HepG2 (cell line): ENCODE data around the gene CDK2. TPM values are rescaled to one million over a fixed set of nuclear protein-coding genes. Genes with fewer than 3 reads are reported as not detected.

Source experiments
- CBX1 ChIP-seq: IDR thresholded peaks from one replicate; pipeline ENCODE4 v1.6.1; 2016; ENCODE audit warnings: antibody characterized with exemption, low read depth
- KLF12 ChIP-seq: sonication (generic); formaldehyde crosslinking; IDR thresholded peaks from 2 replicates; pipeline ENCODE4 v1.4.0; 2020; ENCODE audit warnings: missing genetic modification reagents, borderline replicate concordance
- MAFG ChIP-seq: sonication (generic); formaldehyde crosslinking; IDR thresholded peaks from 2 replicates; pipeline ENCODE4 v1.5.1; 2020; ENCODE audit warnings: mild to moderate bottlenecking, missing genetic modification reagents
- SNAI1 ChIP-seq: sonication (generic); formaldehyde crosslinking; IDR thresholded peaks from 2 replicates; pipeline ENCODE4 v1.5.0; 2020; ENCODE audit warnings: mild to moderate bottlenecking, missing genetic modification reagents, borderline replicate concordance
- ZBTB7B ChIP-seq: sonication (generic); formaldehyde crosslinking; IDR thresholded peaks from 2 replicates; pipeline ENCODE4 v1.4.0; 2020; ENCODE audit warnings: missing genetic modification reagents
- ZNF230 ChIP-seq: sonication (generic); formaldehyde crosslinking; IDR thresholded peaks from 2 replicates; pipeline ENCODE4 v1.4.0; 2020; ENCODE audit warnings: mild to moderate bottlenecking, missing genetic modification reagents
- ZNF292 ChIP-seq: sonication (generic); formaldehyde crosslinking; IDR thresholded peaks from 2 replicates; pipeline ENCODE4 v1.8.1; 2022; ENCODE audit warnings: mild to moderate bottlenecking, low read depth, missing genetic modification reagents, borderline replicate concordance
- ZNF354B ChIP-seq: sonication (generic); formaldehyde crosslinking; IDR thresholded peaks from 2 replicates; pipeline ENCODE4 v1.8.0; 2022; ENCODE audit warnings: mild to moderate bottlenecking, missing genetic modification reagents
- ZNF432 ChIP-seq: sonication (generic); formaldehyde crosslinking; IDR thresholded peaks from 2 replicates; pipeline ENCODE4 v1.5.0; 2020; ENCODE audit warnings: missing genetic modification reagents, mild to moderate bottlenecking, borderline replicate concordance
- ZNF816 ChIP-seq: sonication (generic); formaldehyde crosslinking; IDR thresholded peaks from 2 replicates; pipeline ENCODE4 v1.8.0; 2022; ENCODE audit warnings: missing genetic modification reagents, mild to moderate bottlenecking, borderline replicate concordance
- polyA plus RNA-seq, 8 experiments: library from polyadenylated mRNA; depleted of rRNA in 3 of 8; stranded (reverse) in 7 of 8; unstranded in 1 of 8; fragments of >200 nt; fragmentation: Illumina TruSeq in 4 of 8; extraction: Trizol in 4 of 8; gene quantifications; 2 replicates each; pipeline versions ENCODE4 v1.2.1 to v1.2.3, GENCODE V29; 2011 to 2016; ENCODE audit warnings: low read depth in 4 of 8, missing spikeins in 1 of 8, mixed read lengths in 1 of 8; ENCODE audit not compliant: insufficient read depth in 1 of 8
- total RNA-seq, 5 experiments: library from RNA; depleted of rRNA; stranded (reverse); fragments of >200 nt; fragmentation: Illumina TruSeq; extraction: Trizol; gene quantifications; 2 replicates each; pipeline ENCODE4 v1.2.3, GENCODE V29; 2016; ENCODE audit warnings: low read depth in 1 of 5
- TF ChIP-seq, protein P1 (sequence below): sonication (generic); formaldehyde crosslinking; IDR thresholded peaks from 2 replicates; pipeline ENCODE4 v1.4.0; 2020; ENCODE audit warnings: missing genetic modification reagents, mild to moderate bottlenecking, borderline replicate concordance
- TF ChIP-seq, protein P2 (sequence below): sonication (generic); formaldehyde crosslinking; IDR thresholded peaks from 2 replicates; pipeline ENCODE4 v1.8.1; 2023; ENCODE audit warnings: missing genetic modification reagents, inconsistent platforms, borderline replicate concordance
- TF ChIP-seq, protein P3 (sequence below): sonication (generic); formaldehyde crosslinking; IDR thresholded peaks from 2 replicates; pipeline ENCODE4 v1.4.0; 2020; ENCODE audit warnings: missing genetic modification reagents, borderline replicate concordance
- TF ChIP-seq, protein P4 (sequence below): sonication (generic); formaldehyde crosslinking; IDR thresholded peaks from 2 replicates; pipeline ENCODE4 v1.5.1; 2020; ENCODE audit warnings: missing genetic modification reagents, mild to moderate bottlenecking, borderline replicate concordance
- TF ChIP-seq, protein P5 (sequence below): sonication (generic); formaldehyde crosslinking; IDR thresholded peaks from 2 replicates; pipeline ENCODE4 v1.4.0; 2020; ENCODE audit warnings: mild to moderate bottlenecking, missing genetic modification reagents
- TF ChIP-seq, protein P6 (sequence below): conservative IDR thresholded peaks from 2 replicates; pipeline ENCODE4 v1.6.1; 2018; ENCODE audit warnings: missing genetic modification reagents

Gene CDK2
- total and polyA plus RNA-seq, 2 of the 13 experiments (the other 11 are each of a cell fraction or from before 2014, with no cell fraction given): 47.5 to 52.6 TPM

DNA sequence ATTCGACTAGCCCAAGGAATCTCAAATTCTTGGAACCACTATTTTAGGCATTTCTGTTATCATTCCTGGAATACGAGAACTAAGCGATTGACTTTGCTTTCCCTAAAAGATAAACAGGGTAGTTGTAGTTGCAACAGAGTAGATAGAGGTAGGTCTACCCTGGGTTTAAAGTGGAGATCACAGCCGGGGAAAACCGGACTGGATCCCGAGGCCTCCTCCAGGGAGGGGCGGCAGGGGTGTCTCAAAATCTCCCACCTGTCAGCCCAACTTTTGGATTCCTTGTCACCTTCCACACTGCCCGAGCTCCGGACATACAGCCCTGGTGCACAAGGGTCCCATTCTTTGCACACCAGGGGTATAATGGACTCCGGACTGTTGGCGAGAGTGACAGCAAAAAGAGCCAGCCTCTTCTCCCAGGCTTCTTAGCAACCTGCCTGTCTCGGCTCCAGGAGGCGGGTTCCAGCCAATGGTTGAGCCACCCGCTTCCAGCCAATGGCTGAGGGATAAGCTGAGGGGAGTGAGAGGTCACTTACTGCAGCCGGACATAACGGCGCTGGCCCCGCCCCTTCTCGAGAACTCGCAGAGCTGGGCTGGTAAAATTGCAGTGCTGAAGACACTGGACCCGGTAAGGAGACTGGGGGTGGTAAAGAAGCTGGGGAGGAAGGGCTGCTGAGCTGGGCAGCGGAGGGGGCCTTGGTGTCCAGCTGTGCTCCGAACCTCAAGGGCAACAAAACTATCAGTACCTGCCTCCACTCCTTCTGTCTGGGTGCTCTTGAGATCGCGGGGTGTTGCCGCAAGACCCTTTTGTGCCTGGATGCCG is 30.3 kb downstream of the CDK2 start, which contains the start of gene SUOX (continued):
- TF ChIP-seq ZNF292 (CRISPR knock-in tag) (peak; percentile 70; the same call in 1 of the 2 replicates), ZNF816 (CRISPR knock-in tag) (no peak), KLF12 (no peak; the same call in 1 of the 2 replicates), ZNF230 (0 out of 2 replicates have a peak, but pooled peaks have one; percentile 65), MAFG (no peak), SNAI1 (CRISPR knock-in tag) (no peak), ZNF354B (CRISPR knock-in tag) (no peak), CBX1 (no peak), ZNF432 (CRISPR knock-in tag) (no peak), ZBTB7B (peak; percentile 41; the same call in 1 of the 2 replicates)
- TF ChIP-seq, protein P1, sequence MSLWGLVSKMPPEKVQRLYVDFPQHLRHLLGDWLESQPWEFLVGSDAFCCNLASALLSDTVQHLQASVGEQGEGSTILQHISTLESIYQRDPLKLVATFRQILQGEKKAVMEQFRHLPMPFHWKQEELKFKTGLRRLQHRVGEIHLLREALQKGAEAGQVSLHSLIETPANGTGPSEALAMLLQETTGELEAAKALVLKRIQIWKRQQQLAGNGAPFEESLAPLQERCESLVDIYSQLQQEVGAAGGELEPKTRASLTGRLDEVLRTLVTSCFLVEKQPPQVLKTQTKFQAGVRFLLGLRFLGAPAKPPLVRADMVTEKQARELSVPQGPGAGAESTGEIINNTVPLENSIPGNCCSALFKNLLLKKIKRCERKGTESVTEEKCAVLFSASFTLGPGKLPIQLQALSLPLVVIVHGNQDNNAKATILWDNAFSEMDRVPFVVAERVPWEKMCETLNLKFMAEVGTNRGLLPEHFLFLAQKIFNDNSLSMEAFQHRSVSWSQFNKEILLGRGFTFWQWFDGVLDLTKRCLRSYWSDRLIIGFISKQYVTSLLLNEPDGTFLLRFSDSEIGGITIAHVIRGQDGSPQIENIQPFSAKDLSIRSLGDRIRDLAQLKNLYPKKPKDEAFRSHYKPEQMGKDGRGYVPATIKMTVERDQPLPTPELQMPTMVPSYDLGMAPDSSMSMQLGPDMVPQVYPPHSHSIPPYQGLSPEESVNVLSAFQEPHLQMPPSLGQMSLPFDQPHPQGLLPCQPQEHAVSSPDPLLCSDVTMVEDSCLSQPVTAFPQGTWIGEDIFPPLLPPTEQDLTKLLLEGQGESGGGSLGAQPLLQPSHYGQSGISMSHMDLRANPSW (CRISPR knock-in tag): no peak
- TF ChIP-seq, protein P2, sequence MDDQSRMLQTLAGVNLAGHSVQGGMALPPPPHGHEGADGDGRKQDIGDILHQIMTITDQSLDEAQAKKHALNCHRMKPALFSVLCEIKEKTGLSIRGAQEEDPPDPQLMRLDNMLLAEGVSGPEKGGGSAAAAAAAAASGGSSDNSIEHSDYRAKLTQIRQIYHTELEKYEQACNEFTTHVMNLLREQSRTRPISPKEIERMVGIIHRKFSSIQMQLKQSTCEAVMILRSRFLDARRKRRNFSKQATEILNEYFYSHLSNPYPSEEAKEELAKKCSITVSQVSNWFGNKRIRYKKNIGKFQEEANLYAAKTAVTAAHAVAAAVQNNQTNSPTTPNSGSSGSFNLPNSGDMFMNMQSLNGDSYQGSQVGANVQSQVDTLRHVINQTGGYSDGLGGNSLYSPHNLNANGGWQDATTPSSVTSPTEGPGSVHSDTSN (CRISPR knock-in tag): no peak
- TF ChIP-seq, protein P3, sequence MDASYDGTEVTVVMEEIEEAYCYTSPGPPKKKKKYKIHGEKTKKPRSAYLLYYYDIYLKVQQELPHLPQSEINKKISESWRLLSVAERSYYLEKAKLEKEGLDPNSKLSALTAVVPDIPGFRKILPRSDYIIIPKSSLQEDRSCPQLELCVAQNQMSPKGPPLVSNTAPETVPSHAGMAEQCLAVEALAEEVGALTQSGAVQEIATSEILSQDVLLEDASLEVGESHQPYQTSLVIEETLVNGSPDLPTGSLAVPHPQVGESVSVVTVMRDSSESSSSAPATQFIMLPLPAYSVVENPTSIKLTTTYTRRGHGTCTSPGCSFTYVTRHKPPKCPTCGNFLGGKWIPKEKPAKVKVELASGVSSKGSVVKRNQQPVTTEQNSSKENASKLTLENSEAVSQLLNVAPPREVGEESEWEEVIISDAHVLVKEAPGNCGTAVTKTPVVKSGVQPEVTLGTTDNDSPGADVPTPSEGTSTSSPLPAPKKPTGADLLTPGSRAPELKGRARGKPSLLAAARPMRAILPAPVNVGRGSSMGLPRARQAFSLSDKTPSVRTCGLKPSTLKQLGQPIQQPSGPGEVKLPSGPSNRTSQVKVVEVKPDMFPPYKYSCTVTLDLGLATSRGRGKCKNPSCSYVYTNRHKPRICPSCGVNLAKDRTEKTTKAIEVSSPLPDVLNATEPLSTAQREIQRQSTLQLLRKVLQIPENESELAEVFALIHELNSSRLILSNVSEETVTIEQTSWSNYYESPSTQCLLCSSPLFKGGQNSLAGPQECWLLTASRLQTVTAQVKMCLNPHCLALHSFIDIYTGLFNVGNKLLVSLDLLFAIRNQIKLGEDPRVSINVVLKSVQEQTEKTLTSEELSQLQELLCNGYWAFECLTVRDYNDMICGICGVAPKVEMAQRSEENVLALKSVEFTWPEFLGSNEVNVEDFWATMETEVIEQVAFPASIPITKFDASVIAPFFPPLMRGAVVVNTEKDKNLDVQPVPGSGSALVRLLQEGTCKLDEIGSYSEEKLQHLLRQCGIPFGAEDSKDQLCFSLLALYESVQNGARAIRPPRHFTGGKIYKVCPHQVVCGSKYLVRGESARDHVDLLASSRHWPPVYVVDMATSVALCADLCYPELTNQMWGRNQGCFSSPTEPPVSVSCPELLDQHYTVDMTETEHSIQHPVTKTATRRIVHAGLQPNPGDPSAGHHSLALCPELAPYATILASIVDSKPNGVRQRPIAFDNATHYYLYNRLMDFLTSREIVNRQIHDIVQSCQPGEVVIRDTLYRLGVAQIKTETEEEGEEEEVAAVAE (CRISPR knock-in tag): peak; percentile 95
- TF ChIP-seq, protein P4, sequence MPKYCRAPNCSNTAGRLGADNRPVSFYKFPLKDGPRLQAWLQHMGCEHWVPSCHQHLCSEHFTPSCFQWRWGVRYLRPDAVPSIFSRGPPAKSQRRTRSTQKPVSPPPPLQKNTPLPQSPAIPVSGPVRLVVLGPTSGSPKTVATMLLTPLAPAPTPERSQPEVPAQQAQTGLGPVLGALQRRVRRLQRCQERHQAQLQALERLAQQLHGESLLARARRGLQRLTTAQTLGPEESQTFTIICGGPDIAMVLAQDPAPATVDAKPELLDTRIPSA: no peak
- TF ChIP-seq, protein P5, sequence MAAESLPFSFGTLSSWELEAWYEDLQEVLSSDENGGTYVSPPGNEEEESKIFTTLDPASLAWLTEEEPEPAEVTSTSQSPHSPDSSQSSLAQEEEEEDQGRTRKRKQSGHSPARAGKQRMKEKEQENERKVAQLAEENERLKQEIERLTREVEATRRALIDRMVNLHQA: no peak
- TF ChIP-seq, protein P6, sequence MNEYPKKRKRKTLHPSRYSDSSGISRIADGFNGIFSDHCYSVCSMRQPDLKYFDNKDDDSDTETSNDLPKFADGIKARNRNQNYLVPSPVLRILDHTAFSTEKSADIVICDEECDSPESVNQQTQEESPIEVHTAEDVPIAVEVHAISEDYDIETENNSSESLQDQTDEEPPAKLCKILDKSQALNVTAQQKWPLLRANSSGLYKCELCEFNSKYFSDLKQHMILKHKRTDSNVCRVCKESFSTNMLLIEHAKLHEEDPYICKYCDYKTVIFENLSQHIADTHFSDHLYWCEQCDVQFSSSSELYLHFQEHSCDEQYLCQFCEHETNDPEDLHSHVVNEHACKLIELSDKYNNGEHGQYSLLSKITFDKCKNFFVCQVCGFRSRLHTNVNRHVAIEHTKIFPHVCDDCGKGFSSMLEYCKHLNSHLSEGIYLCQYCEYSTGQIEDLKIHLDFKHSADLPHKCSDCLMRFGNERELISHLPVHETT: no peak
